AG04450 (cell line): ENCODE measurements around the gene PKN1. TPM values are rescaled to one million over a fixed set of nuclear protein-coding genes. Genes with fewer than 3 reads are reported as not detected.
A peak's percentile ranks its signal among the peaks of the same experiment; 100 is the strongest.

Experiments
- CTCF ChIA-PET: fragments of 300-600, 350-600 bp; formaldehyde crosslinking; extraction: SDS; loops from one replicate; lab custom pipeline; 2022; ENCODE audit warnings: antibody characterized with exemption, inconsistent platforms; lab: Charles Lee
- POLR2A ChIA-PET: fragments of 350-600 bp; formaldehyde crosslinking; extraction: SDS; loops from one replicate; lab custom pipeline; 2021; ENCODE audit warnings: antibody characterized with exemption, inconsistent platforms; lab: Yijun Ruan, JAX
- DNase-seq: peaks from one replicate; pipeline ENCODE4 v3.0.0-alpha.2; 2011; ENCODE audit warnings: low read depth, low spot score
- H3K27ac ChIP-seq: one replicate; pipeline ENCODE4 v1.5.1; 2012; ENCODE audit warnings: low read depth, low read length, control low read depth
- H3K27me3 ChIP-seq: one replicate; pipeline ENCODE4 v1.6.0; 2012; ENCODE audit warnings: low read length; ENCODE audit not compliant: control insufficient read depth, insufficient read depth
- H3K4me3 ChIP-seq: 2 replicates; pipeline ENCODE4 v1.5.1; 2011; ENCODE audit warnings: mild to moderate bottlenecking, low read depth, low read length, control low read depth
- H3K9me3 ChIP-seq: 2 replicates; pipeline ENCODE4 v1.5.1; 2012; ENCODE audit warnings: low read length; ENCODE audit not compliant: control insufficient read depth, insufficient read depth
- polyA plus RNA-seq: library from polyadenylated mRNA; depleted of rRNA; stranded (reverse); fragments of >200 nt; gene quantifications from 2 replicates; pipeline ENCODE4 v1.2.3, GENCODE V29; 2011
- TF ChIP-seq, protein P1 (sequence below): IDR thresholded peaks from 2 replicates; pipeline ENCODE4 v1.5.1; 2011; ENCODE audit warnings: low read depth, low read length, control low read depth, inconsistent platforms

The PKN1 gene
- polyA plus RNA-seq, 1 experiment = 37.5 TPM

- Histone ChIP-seq H3K27ac (peak overlapping the region; percentile 11), H3K9me3 (no peaks in the 10 kb centered on the region; the same call in 1 of the 2 replicates), H3K4me3 (peak overlapping the region; percentile 74), H3K27me3 (no peaks in the 10 kb centered on the region)
- TF ChIP-seq, protein P1, sequence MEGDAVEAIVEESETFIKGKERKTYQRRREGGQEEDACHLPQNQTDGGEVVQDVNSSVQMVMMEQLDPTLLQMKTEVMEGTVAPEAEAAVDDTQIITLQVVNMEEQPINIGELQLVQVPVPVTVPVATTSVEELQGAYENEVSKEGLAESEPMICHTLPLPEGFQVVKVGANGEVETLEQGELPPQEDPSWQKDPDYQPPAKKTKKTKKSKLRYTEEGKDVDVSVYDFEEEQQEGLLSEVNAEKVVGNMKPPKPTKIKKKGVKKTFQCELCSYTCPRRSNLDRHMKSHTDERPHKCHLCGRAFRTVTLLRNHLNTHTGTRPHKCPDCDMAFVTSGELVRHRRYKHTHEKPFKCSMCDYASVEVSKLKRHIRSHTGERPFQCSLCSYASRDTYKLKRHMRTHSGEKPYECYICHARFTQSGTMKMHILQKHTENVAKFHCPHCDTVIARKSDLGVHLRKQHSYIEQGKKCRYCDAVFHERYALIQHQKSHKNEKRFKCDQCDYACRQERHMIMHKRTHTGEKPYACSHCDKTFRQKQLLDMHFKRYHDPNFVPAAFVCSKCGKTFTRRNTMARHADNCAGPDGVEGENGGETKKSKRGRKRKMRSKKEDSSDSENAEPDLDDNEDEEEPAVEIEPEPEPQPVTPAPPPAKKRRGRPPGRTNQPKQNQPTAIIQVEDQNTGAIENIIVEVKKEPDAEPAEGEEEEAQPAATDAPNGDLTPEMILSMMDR = no peak
- no peak for DNase-seq
- POLR2A ChIA-PET = no interaction called here
- CTCF ChIA-PET = interaction anchor here (1.0 kb wide), 1 partner anchor 297 kb away, joined by 7 read pairs; the partner anchor contains the start of gene ASF1B
Observed at GRCh38 chr19:14433554-14434501, 722 bp downstream of the PKN1 start.

- H3K27me3 ChIP-seq = no peaks in the 10 kb centered on the region
- TF ChIP-seq, protein P1 = no peak
- H3K4me3 ChIP-seq = peak overlapping the region; percentile 74
- peak overlapping the region; percentile 11 for H3K27ac ChIP-seq
- no peaks in the 10 kb centered on the region; the same call in 1 of the 2 replicates for H3K9me3 ChIP-seq
- ChIA-PET CTCF (no interaction called here), POLR2A (no interaction called here)
- DNase-seq = no peak
Observed at GRCh38 chr19:14434543-14435319, 1.6 kb downstream of the PKN1 start.

DNA sequence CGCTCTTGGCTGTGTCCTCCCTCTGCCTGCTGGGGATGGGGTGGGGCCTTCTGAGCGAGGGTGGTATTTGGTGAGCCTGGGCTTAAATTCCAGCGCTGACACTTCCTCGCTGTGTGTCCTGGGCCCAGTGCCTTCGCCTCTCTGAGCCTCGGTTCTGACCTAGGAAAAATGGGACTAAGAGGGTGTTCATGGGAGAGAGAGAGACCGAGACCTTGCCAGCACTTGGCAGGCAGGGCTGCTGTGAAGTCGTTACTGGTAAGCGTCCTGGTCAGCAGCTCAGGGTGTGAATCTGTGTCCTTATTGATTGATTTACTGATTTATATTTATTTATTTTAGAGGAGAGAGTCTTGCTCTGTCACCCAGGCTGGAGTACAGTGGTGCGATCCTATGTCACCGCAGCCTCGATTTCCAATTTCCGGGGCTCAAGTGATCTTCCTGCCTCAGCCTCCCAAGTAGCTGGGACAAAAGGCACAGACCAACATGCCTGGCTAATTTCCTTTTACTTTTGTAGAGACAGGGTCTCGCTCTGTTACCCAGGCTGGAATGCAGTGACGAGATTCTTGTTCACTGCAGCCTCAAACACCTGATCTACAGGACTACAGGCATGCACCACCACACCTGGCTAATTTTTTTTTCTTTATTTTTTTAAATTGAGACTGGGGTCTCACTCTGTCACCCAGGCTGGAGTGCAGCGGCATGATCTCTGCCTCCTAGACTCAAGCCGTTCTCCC lies 2.4 kb downstream of the PKN1 start:
- TF ChIP-seq, protein P1 = no peak
- Histone ChIP-seq H3K27me3 (no peaks in the 10 kb centered on the region), H3K4me3 (no peak overlapping the region), H3K9me3 (no peaks in the 10 kb centered on the region; the same call in 1 of the 2 replicates), H3K27ac (no peak overlapping the region)
- CTCF ChIA-PET = no interaction called here
- DNase-seq = no peak
- POLR2A ChIA-PET = no interaction called here

GRCh38 chr19:14437578-14438140 lies 4.6 kb downstream of the PKN1 start:
- Histone ChIP-seq H3K9me3 (no peaks in the 10 kb centered on the region; the same call in 1 of the 2 replicates), H3K4me3 (no peak overlapping the region), H3K27ac (no peak overlapping the region), H3K27me3 (no peaks in the 10 kb centered on the region)
- TF ChIP-seq, protein P1 = no peak
- ChIA-PET POLR2A (no interaction called here), CTCF (interaction anchor here (0.5 kb wide), 1 partner anchor 47 kb away, joined by 5 read pairs; no protein-coding TSS in a partner anchor)
- DNase-seq = no peak
